ENCODE measurements around the gene DOCK11. TPM values are rescaled to one million over a fixed set of nuclear protein-coding genes. Genes with fewer than 3 reads are reported as not detected.
"Not testable (repeated sequence)": the region's sequence is repeated elsewhere in the genome, so short reads cannot be mapped to it uniquely, and the experiment has no call there.

Gene DOCK11
- total and polyA plus RNA-seq, 2 donors (not counting 1 experiment from before 2014, with no cell fraction given) = 40.1 to 85.3 TPM

GRCh38 chrX:118484216-118484903, 11.3 kb upstream of the DOCK11 start:
- Histone ChIP-seq H4K20me1 (ENCODE audit: control insufficient read depth, extremely low read depth, insufficient read depth, low read length) (no peaks in the 10 kb centered on the region), H3K79me2 (ENCODE audit: control insufficient read depth, insufficient read depth, low read length) (no peaks in the 10 kb centered on the region), H3K27ac (ENCODE audit: insufficient read depth, low read length) (no peak overlapping the region), H2AFZ (ENCODE audit: low read length) (no peak overlapping the region), H3K9ac (ENCODE audit: insufficient read depth, low read length) (no peak overlapping the region), H3K9me3 (ENCODE audit: control insufficient read depth, insufficient read depth, low read depth, low read length) (no peaks in the 10 kb centered on the region), H3K4me2 (ENCODE audit: extremely low read depth, insufficient read depth, low read length) (no peak overlapping the region), H3K36me3 (ENCODE audit: control insufficient read depth, insufficient read depth, low read length) (no peaks in the 10 kb centered on the region), H3K4me1 (ENCODE audit: control insufficient read depth, extremely low read depth, insufficient read depth, low read length) (no peaks in the 10 kb centered on the region), H3K4me3 (replicated peaks in 1 of 4; ENCODE audit: control extremely low read depth in 1 of 4, insufficient read depth in 1 of 4, low read depth in 3 of 4, low read length in 4 of 4) (no peak overlapping the region), H3K27me3 (ENCODE audit: control insufficient read depth, insufficient read depth, low read length) (no peaks in the 10 kb centered on the region)
- TF ChIP-seq, protein P1, sequence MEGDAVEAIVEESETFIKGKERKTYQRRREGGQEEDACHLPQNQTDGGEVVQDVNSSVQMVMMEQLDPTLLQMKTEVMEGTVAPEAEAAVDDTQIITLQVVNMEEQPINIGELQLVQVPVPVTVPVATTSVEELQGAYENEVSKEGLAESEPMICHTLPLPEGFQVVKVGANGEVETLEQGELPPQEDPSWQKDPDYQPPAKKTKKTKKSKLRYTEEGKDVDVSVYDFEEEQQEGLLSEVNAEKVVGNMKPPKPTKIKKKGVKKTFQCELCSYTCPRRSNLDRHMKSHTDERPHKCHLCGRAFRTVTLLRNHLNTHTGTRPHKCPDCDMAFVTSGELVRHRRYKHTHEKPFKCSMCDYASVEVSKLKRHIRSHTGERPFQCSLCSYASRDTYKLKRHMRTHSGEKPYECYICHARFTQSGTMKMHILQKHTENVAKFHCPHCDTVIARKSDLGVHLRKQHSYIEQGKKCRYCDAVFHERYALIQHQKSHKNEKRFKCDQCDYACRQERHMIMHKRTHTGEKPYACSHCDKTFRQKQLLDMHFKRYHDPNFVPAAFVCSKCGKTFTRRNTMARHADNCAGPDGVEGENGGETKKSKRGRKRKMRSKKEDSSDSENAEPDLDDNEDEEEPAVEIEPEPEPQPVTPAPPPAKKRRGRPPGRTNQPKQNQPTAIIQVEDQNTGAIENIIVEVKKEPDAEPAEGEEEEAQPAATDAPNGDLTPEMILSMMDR (conservative IDR thresholded peaks at IDR 0.05 in 1 of 2, IDR thresholded peaks at IDR 0.05 in 1 of 2; ENCODE audit: low read depth in 1 of 2, low read length in 2 of 2) = no peak
- no peak for TF ChIP-seq EZH2 (IDR thresholded peaks at IDR 0.05; ENCODE audit: low read length, missing control alignments)
- DNase-seq (ENCODE audit: low read depth in 2 of 2) = no peak

GRCh38 chrX:118486693-118487092, 8.9 kb upstream of the DOCK11 start:
- not testable (repeated sequence) for H3K27me3 ChIP-seq (ENCODE audit: control insufficient read depth, insufficient read depth, low read length); H4K20me1 ChIP-seq (ENCODE audit: control insufficient read depth, extremely low read depth, insufficient read depth, low read length)

DNA sequence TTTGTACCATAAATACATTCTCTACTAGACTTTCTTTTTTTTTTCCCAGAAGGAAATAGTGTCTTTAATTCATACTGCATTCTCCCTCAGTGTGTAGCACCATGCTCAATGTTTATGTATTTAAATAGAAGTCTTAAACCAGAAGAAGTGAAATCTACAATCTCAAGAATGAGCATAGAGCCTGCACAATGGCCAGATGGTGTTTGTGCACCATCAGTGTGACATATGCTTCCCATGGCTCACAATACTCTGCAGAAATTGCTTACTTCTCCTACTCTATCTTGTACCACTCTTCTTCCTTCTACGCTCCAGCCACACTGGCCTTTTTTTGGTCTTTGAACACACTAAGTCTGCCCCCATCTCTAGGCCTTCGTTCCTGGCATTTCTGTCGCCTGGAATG, 2.6 kb upstream of the DOCK11 start:
- H3K4me1 ChIP-seq (ENCODE audit: control insufficient read depth, extremely low read depth, insufficient read depth, low read length) = no peaks in the 10 kb centered on the region
- no peak overlapping the region for H3K4me2 ChIP-seq (ENCODE audit: extremely low read depth, insufficient read depth, low read length)
- H3K36me3 ChIP-seq (ENCODE audit: control insufficient read depth, insufficient read depth, low read length) = no peaks in the 10 kb centered on the region
- H3K9me3 ChIP-seq (ENCODE audit: control insufficient read depth, insufficient read depth, low read depth, low read length) = no peaks in the 10 kb centered on the region
- H2AFZ ChIP-seq (ENCODE audit: low read length) = no peak overlapping the region
- H3K27ac ChIP-seq (ENCODE audit: insufficient read depth, low read length) = no peak overlapping the region
- H3K4me3 ChIP-seq (replicated peaks in 1 of 4; ENCODE audit: control extremely low read depth in 1 of 4, insufficient read depth in 1 of 4, low read depth in 3 of 4, low read length in 4 of 4) = no peak overlapping the region
- H3K9ac ChIP-seq (ENCODE audit: insufficient read depth, low read length) = no peak overlapping the region
- H3K79me2 ChIP-seq (ENCODE audit: control insufficient read depth, insufficient read depth, low read length) = peaks cover 12% of the 10 kb centered on the region
- H3K27me3 ChIP-seq (ENCODE audit: control insufficient read depth, insufficient read depth, low read length) = no peaks in the 10 kb centered on the region
- no peak for DNase-seq (ENCODE audit: low read depth in 2 of 2)
- no peaks in the 10 kb centered on the region for H4K20me1 ChIP-seq (ENCODE audit: control insufficient read depth, extremely low read depth, insufficient read depth, low read length)
- TF ChIP-seq, protein P1 (conservative IDR thresholded peaks at IDR 0.05 in 1 of 2, IDR thresholded peaks at IDR 0.05 in 1 of 2; ENCODE audit: low read depth in 1 of 2, low read length in 2 of 2) = no peak
- no peak for TF ChIP-seq EZH2 (IDR thresholded peaks at IDR 0.05; ENCODE audit: low read length, missing control alignments)

More at GRCh38 chrX:118486693-118487092, 8.9 kb upstream of the DOCK11 start:
- H3K9me3 ChIP-seq (ENCODE audit: control insufficient read depth, insufficient read depth, low read depth, low read length); DNase-seq (ENCODE audit: low read depth in 2 of 2); H3K36me3 ChIP-seq (ENCODE audit: control insufficient read depth, insufficient read depth, low read length); H3K4me3 ChIP-seq (replicated peaks in 1 of 4; ENCODE audit: control extremely low read depth in 1 of 4, insufficient read depth in 1 of 4, low read depth in 3 of 4, low read length in 4 of 4); H3K4me1 ChIP-seq (ENCODE audit: control insufficient read depth, extremely low read depth, insufficient read depth, low read length); H3K4me2 ChIP-seq (ENCODE audit: extremely low read depth, insufficient read depth, low read length); H3K9ac ChIP-seq (ENCODE audit: insufficient read depth, low read length); H2AFZ ChIP-seq (ENCODE audit: low read length); H3K27ac ChIP-seq (ENCODE audit: insufficient read depth, low read length); H3K79me2 ChIP-seq (ENCODE audit: control insufficient read depth, insufficient read depth, low read length): not testable (repeated sequence)

All from fibroblast of lung (primary cell).